GM12878 (cell line): Measurements from ENCODE around the gene DYNLL1.

Experiments used
- ATF7 ChIP-seq: fragments of 450-650 bp; IDR thresholded peaks from 2 replicates; pipeline ENCODE4 v1.6.1; 2016; ENCODE audit warnings: low read depth, mild to moderate bottlenecking
- E2F4 ChIP-seq: IDR thresholded peaks from 2 replicates; pipeline ENCODE4 v1.6.1; 2012; ENCODE audit warnings: low read depth, low read length, improper control_type of control experiment
- ETV6 ChIP-seq, 2 experiments: fragments of 450-650 bp in 1 of 2; IDR thresholded peaks in 1 of 2; conservative IDR thresholded peaks in 1 of 2; 2 replicates each; pipeline ENCODE4 v1.6.1; 2014; ENCODE audit warnings: antibody characterized with exemption in 1 of 2, borderline replicate concordance in 1 of 2, low read depth in 1 of 2, mild to moderate bottlenecking in 1 of 2, moderate library complexity in 1 of 2
- EZH2 ChIP-seq: IDR thresholded peaks from 2 replicates; pipeline ENCODE4 v1.6.1; 2012; ENCODE audit warnings: low read depth, mild to moderate bottlenecking, control low read depth, inconsistent platforms, low read length, borderline replicate concordance; ENCODE audit not compliant: control insufficient read depth
- GATAD2B ChIP-seq: fragments of 450-650 bp; conservative IDR thresholded peaks from 2 replicates; pipeline ENCODE4 v1.6.1; 2017; ENCODE audit warnings: low read depth, mild to moderate bottlenecking, moderate library complexity
- MYC ChIP-seq: IDR thresholded peaks from 2 replicates; pipeline ENCODE4 v1.6.1; 2011; ENCODE audit warnings: mild to moderate bottlenecking, low read length, moderate library complexity, inconsistent platforms; ENCODE audit not compliant: insufficient read depth, insufficient replicate concordance, insufficient read length, severe bottlenecking
- POLR2A ChIP-seq: IDR thresholded peaks from 2 replicates; pipeline ENCODE4 v1.6.1; 2011; ENCODE audit warnings: low read depth, mild to moderate bottlenecking, low read length
- RCOR1 ChIP-seq: conservative IDR thresholded peaks from 2 replicates; pipeline ENCODE4 v1.6.1; 2012; ENCODE audit warnings: low read depth, low read length, improper control_type of control experiment
- SMC3 ChIP-seq: IDR thresholded peaks from 2 replicates; pipeline ENCODE4 v1.6.1; 2011; ENCODE audit warnings: low read length, improper control_type of control experiment, borderline replicate concordance
- TARDBP ChIP-seq: IDR thresholded peaks from 2 replicates; pipeline ENCODE4 v1.6.1; 2016; ENCODE audit warnings: borderline replicate concordance
- YY1 ChIP-seq: IDR thresholded peaks from 2 replicates; pipeline ENCODE4 v1.6.1; 2011; ENCODE audit warnings: low read depth, mild to moderate bottlenecking, low read length
- ZNF592 ChIP-seq: fragments of 450-650 bp; IDR thresholded peaks from 2 replicates; pipeline ENCODE4 v1.6.1; 2017; ENCODE audit warnings: mild to moderate bottlenecking, moderate library complexity
- TF ChIP-seq, protein P1 (sequence below): IDR thresholded peaks from 2 replicates; pipeline ENCODE4 v1.6.1; 2012; ENCODE audit warnings: mild to moderate bottlenecking, low read depth, low read length
- TF ChIP-seq, protein P2 (sequence below), 3 experiments: IDR thresholded peaks in 2 of 3; conservative IDR thresholded peaks in 1 of 3; 2 replicates each; pipeline ENCODE4 v1.5.1; 2011; ENCODE audit warnings: low read depth in 3 of 3, low read length in 3 of 3, mild to moderate bottlenecking in 3 of 3, control low read depth in 2 of 3, moderate library complexity in 2 of 3, inconsistent platforms in 1 of 3, mixed read lengths in 1 of 3; ENCODE audit not compliant: control insufficient read depth in 2 of 3, insufficient read depth in 1 of 3; ENCODE audit errors: extremely low read depth in 1 of 3

- TF ChIP-seq SMC3 = no peak
- no peak for TF ChIP-seq YY1
- no peak for TF ChIP-seq RCOR1
- no peak for TF ChIP-seq ATF7
- TF ChIP-seq EZH2 = no peak
- TF ChIP-seq, protein P1, sequence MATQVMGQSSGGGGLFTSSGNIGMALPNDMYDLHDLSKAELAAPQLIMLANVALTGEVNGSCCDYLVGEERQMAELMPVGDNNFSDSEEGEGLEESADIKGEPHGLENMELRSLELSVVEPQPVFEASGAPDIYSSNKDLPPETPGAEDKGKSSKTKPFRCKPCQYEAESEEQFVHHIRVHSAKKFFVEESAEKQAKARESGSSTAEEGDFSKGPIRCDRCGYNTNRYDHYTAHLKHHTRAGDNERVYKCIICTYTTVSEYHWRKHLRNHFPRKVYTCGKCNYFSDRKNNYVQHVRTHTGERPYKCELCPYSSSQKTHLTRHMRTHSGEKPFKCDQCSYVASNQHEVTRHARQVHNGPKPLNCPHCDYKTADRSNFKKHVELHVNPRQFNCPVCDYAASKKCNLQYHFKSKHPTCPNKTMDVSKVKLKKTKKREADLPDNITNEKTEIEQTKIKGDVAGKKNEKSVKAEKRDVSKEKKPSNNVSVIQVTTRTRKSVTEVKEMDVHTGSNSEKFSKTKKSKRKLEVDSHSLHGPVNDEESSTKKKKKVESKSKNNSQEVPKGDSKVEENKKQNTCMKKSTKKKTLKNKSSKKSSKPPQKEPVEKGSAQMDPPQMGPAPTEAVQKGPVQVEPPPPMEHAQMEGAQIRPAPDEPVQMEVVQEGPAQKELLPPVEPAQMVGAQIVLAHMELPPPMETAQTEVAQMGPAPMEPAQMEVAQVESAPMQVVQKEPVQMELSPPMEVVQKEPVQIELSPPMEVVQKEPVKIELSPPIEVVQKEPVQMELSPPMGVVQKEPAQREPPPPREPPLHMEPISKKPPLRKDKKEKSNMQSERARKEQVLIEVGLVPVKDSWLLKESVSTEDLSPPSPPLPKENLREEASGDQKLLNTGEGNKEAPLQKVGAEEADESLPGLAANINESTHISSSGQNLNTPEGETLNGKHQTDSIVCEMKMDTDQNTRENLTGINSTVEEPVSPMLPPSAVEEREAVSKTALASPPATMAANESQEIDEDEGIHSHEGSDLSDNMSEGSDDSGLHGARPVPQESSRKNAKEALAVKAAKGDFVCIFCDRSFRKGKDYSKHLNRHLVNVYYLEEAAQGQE = no peak
- TF ChIP-seq GATAD2B = no peak
- no peak for TF ChIP-seq ZNF592
- TF ChIP-seq, protein P2, sequence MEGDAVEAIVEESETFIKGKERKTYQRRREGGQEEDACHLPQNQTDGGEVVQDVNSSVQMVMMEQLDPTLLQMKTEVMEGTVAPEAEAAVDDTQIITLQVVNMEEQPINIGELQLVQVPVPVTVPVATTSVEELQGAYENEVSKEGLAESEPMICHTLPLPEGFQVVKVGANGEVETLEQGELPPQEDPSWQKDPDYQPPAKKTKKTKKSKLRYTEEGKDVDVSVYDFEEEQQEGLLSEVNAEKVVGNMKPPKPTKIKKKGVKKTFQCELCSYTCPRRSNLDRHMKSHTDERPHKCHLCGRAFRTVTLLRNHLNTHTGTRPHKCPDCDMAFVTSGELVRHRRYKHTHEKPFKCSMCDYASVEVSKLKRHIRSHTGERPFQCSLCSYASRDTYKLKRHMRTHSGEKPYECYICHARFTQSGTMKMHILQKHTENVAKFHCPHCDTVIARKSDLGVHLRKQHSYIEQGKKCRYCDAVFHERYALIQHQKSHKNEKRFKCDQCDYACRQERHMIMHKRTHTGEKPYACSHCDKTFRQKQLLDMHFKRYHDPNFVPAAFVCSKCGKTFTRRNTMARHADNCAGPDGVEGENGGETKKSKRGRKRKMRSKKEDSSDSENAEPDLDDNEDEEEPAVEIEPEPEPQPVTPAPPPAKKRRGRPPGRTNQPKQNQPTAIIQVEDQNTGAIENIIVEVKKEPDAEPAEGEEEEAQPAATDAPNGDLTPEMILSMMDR (IDR thresholded peaks at IDR 0.05 in 2 of 3, conservative IDR thresholded peaks at IDR 0.05 in 1 of 3; ENCODE audit: control insufficient read depth in 2 of 3, extremely low read depth in 1 of 3, insufficient read depth in 1 of 3, low read depth in 3 of 3, low read length in 3 of 3) = no peak
- no peak for TF ChIP-seq MYC
- TF ChIP-seq POLR2A = no peak
- TF ChIP-seq E2F4 = no peak
- no peak for TF ChIP-seq TARDBP
- TF ChIP-seq ETV6 (conservative IDR thresholded peaks at IDR 0.05 in 1 of 2, IDR thresholded peaks at IDR 0.05 in 1 of 2; ENCODE audit: borderline replicate concordance in 1 of 2, low read depth in 1 of 2) = no peak
Measured at GRCh38 chr12:120481022-120481767, 14.7 kb upstream of the DYNLL1 start.
